Measurements from ENCODE around the gene WASF2.

WASF2 gene

GRCh38 chr1:27360159-27361043 is 129.6 kb downstream of the WASF2 start:
- TF ChIP-seq, protein P1, sequence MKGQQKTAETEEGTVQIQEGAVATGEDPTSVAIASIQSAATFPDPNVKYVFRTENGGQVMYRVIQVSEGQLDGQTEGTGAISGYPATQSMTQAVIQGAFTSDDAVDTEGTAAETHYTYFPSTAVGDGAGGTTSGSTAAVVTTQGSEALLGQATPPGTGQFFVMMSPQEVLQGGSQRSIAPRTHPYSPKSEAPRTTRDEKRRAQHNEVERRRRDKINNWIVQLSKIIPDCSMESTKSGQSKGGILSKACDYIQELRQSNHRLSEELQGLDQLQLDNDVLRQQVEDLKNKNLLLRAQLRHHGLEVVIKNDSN (IDR thresholded peaks at IDR 0.05) = no peak
- TF ChIP-seq CEBPB (IDR thresholded peaks at IDR 0.05) (no peak), CREB1 (IDR thresholded peaks at IDR 0.05; ENCODE audit: low read depth) (no peak), TEAD4 (IDR thresholded peaks at IDR 0.05) (no peak), EGR1 (IDR thresholded peaks at IDR 0.05) (no peak), TAF1 (IDR thresholded peaks at IDR 0.05; ENCODE audit: low read depth) (no peak), RAD21 (IDR thresholded peaks at IDR 0.05; ENCODE audit: low read depth) (no peak), FOXM1 (IDR thresholded peaks at IDR 0.05; ENCODE audit: borderline replicate concordance, low read depth) (no peak), NFIC (IDR thresholded peaks at IDR 0.05) (no peak), YY1 (IDR thresholded peaks at IDR 0.05; ENCODE audit: low read depth) (no peak), ZBTB7A (IDR thresholded peaks at IDR 0.05; ENCODE audit: low read depth) (no peak), MAX (IDR thresholded peaks at IDR 0.05) (no peak), TCF12 (IDR thresholded peaks at IDR 0.05; ENCODE audit: low read depth) (no peak), EP300 (IDR thresholded peaks at IDR 0.05; ENCODE audit: borderline replicate concordance) (no peak)
- TF ChIP-seq, protein P2, sequence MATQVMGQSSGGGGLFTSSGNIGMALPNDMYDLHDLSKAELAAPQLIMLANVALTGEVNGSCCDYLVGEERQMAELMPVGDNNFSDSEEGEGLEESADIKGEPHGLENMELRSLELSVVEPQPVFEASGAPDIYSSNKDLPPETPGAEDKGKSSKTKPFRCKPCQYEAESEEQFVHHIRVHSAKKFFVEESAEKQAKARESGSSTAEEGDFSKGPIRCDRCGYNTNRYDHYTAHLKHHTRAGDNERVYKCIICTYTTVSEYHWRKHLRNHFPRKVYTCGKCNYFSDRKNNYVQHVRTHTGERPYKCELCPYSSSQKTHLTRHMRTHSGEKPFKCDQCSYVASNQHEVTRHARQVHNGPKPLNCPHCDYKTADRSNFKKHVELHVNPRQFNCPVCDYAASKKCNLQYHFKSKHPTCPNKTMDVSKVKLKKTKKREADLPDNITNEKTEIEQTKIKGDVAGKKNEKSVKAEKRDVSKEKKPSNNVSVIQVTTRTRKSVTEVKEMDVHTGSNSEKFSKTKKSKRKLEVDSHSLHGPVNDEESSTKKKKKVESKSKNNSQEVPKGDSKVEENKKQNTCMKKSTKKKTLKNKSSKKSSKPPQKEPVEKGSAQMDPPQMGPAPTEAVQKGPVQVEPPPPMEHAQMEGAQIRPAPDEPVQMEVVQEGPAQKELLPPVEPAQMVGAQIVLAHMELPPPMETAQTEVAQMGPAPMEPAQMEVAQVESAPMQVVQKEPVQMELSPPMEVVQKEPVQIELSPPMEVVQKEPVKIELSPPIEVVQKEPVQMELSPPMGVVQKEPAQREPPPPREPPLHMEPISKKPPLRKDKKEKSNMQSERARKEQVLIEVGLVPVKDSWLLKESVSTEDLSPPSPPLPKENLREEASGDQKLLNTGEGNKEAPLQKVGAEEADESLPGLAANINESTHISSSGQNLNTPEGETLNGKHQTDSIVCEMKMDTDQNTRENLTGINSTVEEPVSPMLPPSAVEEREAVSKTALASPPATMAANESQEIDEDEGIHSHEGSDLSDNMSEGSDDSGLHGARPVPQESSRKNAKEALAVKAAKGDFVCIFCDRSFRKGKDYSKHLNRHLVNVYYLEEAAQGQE (IDR thresholded peaks at IDR 0.05; ENCODE audit: low read depth) = no peak

DNA sequence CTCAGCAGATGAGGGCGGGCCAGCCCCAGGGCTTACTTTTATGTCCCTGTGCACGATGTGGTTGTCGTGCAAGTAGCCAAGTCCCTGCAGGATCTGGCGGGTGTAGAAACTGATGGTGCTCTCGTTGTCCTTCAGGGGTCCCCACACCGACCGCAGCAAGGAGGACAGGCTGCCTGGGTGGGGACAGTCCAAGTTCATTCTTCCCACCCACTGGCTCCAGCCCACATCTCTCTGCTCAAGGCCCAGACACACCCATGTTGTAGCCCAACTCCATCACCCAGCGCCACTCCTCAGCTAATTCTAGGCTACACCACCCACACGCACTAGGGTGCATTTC is 130.2 kb downstream of the WASF2 start:
- TF ChIP-seq NFIC (IDR thresholded peaks at IDR 0.05) = no peak
- TF ChIP-seq MAX (IDR thresholded peaks at IDR 0.05) = no peak
- no peak for TF ChIP-seq TEAD4 (IDR thresholded peaks at IDR 0.05)
- no peak for TF ChIP-seq FOXM1 (IDR thresholded peaks at IDR 0.05; ENCODE audit: borderline replicate concordance, low read depth)
- TF ChIP-seq YY1 (IDR thresholded peaks at IDR 0.05; ENCODE audit: low read depth) = no peak
- no peak for TF ChIP-seq EGR1 (IDR thresholded peaks at IDR 0.05)
- no peak for TF ChIP-seq EP300 (IDR thresholded peaks at IDR 0.05; ENCODE audit: borderline replicate concordance)
- TF ChIP-seq CEBPB (IDR thresholded peaks at IDR 0.05) = no peak
- TF ChIP-seq ZBTB7A (IDR thresholded peaks at IDR 0.05; ENCODE audit: low read depth) = no peak
- no peak for TF ChIP-seq RAD21 (IDR thresholded peaks at IDR 0.05; ENCODE audit: low read depth)
- TF ChIP-seq TCF12 (IDR thresholded peaks at IDR 0.05; ENCODE audit: low read depth) = no peak
- TF ChIP-seq, protein P2 (IDR thresholded peaks at IDR 0.05; ENCODE audit: low read depth) = no peak
- TF ChIP-seq CREB1 (IDR thresholded peaks at IDR 0.05; ENCODE audit: low read depth) = no peak
- TF ChIP-seq TAF1 (IDR thresholded peaks at IDR 0.05; ENCODE audit: low read depth) = no peak

DNA sequence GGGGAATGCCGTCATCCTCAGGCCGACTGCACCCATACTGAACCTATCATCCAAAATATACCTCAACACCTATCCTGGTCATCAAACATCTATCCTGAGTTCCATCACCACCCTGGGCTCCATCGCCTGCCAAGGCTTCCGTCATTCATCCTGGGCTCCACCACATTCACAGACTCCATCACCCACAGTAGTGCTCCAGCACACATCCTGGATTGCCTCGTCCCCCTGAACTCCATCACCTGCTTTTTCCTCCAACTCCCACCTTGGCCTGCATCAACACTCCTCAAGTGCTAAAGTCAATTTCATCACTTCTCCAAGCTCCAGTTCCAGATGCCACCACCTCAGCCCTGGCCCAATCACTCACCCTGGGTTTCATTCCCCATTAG is 131.0 kb downstream of the WASF2 start:
- no peak for TF ChIP-seq FOXM1 (IDR thresholded peaks at IDR 0.05; ENCODE audit: borderline replicate concordance, low read depth)
- no peak for TF ChIP-seq ZBTB7A (IDR thresholded peaks at IDR 0.05; ENCODE audit: low read depth)
- TF ChIP-seq EP300 (IDR thresholded peaks at IDR 0.05; ENCODE audit: borderline replicate concordance) = no peak
- no peak for TF ChIP-seq CEBPB (IDR thresholded peaks at IDR 0.05)
- TF ChIP-seq, protein P2 (IDR thresholded peaks at IDR 0.05; ENCODE audit: low read depth) = no peak
- TF ChIP-seq NFIC (IDR thresholded peaks at IDR 0.05) = no peak

DNA sequence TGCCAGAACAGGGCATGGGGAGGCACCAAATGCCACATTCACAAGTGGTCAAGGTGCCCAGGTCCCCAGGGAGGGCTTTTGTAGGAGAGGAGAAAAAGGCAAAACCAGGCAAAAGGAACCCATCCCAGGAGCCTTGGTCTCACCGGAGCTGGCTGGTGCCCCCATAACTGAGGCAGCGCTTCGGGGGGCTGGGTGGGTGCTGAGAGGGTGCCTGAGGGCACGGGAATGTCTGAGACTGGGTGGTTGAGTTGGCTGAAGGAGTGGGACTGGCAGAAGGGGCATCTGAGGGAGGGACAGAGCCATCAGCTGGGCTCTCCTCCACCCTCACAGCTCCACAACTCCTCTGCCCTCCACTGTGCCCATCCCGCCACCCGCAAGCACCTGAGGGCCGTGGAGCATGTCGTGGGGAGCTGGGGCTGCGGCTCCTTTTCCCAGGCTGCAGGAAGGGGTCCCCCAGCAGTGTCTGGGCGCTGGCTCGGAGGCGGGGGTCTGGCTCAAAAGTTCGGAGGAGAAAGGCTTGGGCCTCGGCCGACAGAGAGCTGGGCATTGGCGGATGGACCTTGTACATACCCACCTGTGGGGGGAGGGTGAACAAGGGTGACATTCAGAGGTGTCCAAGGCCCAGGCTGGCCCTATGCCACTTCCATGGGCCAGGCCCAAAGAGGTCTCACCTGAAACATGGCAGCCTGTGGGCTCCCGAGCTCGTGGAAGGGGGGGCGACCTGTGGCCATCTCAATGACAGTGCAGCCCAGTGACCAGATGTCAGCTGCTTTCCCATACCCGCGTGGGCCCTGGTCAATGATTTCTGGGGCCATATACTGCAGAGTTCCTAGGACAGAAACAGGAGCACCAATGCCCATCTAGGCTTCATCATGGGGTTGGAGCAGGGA is 131.7 kb downstream of the WASF2 start:
- no peak for TF ChIP-seq YY1 (IDR thresholded peaks at IDR 0.05; ENCODE audit: low read depth)
- TF ChIP-seq, protein P1 (IDR thresholded peaks at IDR 0.05) = no peak
- no peak for TF ChIP-seq EGR1 (IDR thresholded peaks at IDR 0.05)
- TF ChIP-seq RAD21 (IDR thresholded peaks at IDR 0.05; ENCODE audit: low read depth) = no peak
- TF ChIP-seq TEAD4 (IDR thresholded peaks at IDR 0.05) = no peak
- TF ChIP-seq FOXM1 (IDR thresholded peaks at IDR 0.05; ENCODE audit: borderline replicate concordance, low read depth) = no peak
- no peak for TF ChIP-seq CREB1 (IDR thresholded peaks at IDR 0.05; ENCODE audit: low read depth)
- TF ChIP-seq EP300 (IDR thresholded peaks at IDR 0.05; ENCODE audit: borderline replicate concordance) = no peak
- TF ChIP-seq ZBTB7A (IDR thresholded peaks at IDR 0.05; ENCODE audit: low read depth) = no peak
- TF ChIP-seq, protein P2 (IDR thresholded peaks at IDR 0.05; ENCODE audit: low read depth) = no peak
- no peak for TF ChIP-seq CEBPB (IDR thresholded peaks at IDR 0.05)
- TF ChIP-seq MAX (IDR thresholded peaks at IDR 0.05) = no peak
- TF ChIP-seq TCF12 (IDR thresholded peaks at IDR 0.05; ENCODE audit: low read depth) = no peak
- TF ChIP-seq TAF1 (IDR thresholded peaks at IDR 0.05; ENCODE audit: low read depth) = no peak
- no peak for TF ChIP-seq NFIC (IDR thresholded peaks at IDR 0.05)

Measured in Ishikawa (cell line).